PC-9 (cell line): Measurements from ENCODE around the gene MOCOS. TPM values are rescaled to one million over a fixed set of nuclear protein-coding genes. Genes with fewer than 3 reads are reported as not detected.

Experiments
- BruUV-seq: library from RNA; stranded (reverse); fragments of 400-500 nt; replicated peaks from 2 replicates; lab custom pipeline; 2021; lab: Mats Ljungman, UMichigan
- CTCF ChIA-PET: fragments of 300-600 bp; sonication (Branson Sonifier 250); formaldehyde crosslinking; loops from one replicate; lab custom pipeline; 2022; ENCODE audit warnings: antibody characterized with exemption; lab: Charles Lee
- POLR2A ChIA-PET: fragments of 300-600 bp; sonication (Branson Sonifier 250); formaldehyde crosslinking; loops from one replicate; lab custom pipeline; 2022; ENCODE audit warnings: antibody characterized with exemption; ENCODE audit not compliant: unreplicated experiment; lab: Charles Lee
- DNase-seq, 2 experiments: peaks; one replicate each; pipeline versions ENCODE4 v3.0.0 to v3.0.0-alpha.2; 2015 to 2022; ENCODE audit warnings: mixed read lengths in 1 of 2
- H2AFZ ChIP-seq: fragments of 200-600 bp; sonication (generic); 2 replicates; pipeline ENCODE4 v1.8.1; 2017; ENCODE audit warnings: antibody characterized with exemption
- H3F3A ChIP-seq: fragments of 200-600 bp; sonication (generic); 2 replicates; pipeline ENCODE4 v1.8.1; 2017; ENCODE audit warnings: antibody characterized with exemption, mild to moderate bottlenecking, low read depth; ENCODE audit not compliant: insufficient read depth
- H3K27ac ChIP-seq: fragments of 200-600 bp; sonication (generic); 2 replicates; pipeline ENCODE4 v1.6.1; 2016; ENCODE audit warnings: mixed run types
- H3K27me3 ChIP-seq: fragments of 200-600 bp; sonication (generic); 2 replicates; pipeline ENCODE4 v1.6.1; 2016; ENCODE audit warnings: low read depth, mixed run types; ENCODE audit not compliant: insufficient read depth
- H3K36me3 ChIP-seq: fragments of 200-600 bp; sonication (generic); 2 replicates; pipeline ENCODE4 v1.6.1; 2016; ENCODE audit warnings: low read depth, mixed run types
- H3K4me1 ChIP-seq: fragments of 200-600 bp; sonication (generic); replicated peaks from 2 replicates; pipeline ENCODE4 v1.6.1; 2016; ENCODE audit warnings: mixed run types; ENCODE audit not compliant: insufficient read depth
- H3K4me2 ChIP-seq: fragments of 200-600 bp; sonication (generic); 2 replicates; pipeline ENCODE4 v1.6.1; 2017; ENCODE audit warnings: mixed run types
- H3K4me3 ChIP-seq: fragments of 200-600 bp; sonication (generic); 2 replicates; pipeline ENCODE4 v1.6.1; 2016; ENCODE audit warnings: mixed run types
- H3K79me2 ChIP-seq: fragments of 200-600 bp; sonication (generic); 2 replicates; pipeline ENCODE4 v1.6.1; 2017; ENCODE audit warnings: low read depth, mixed run types
- H3K9me2 ChIP-seq: fragments of 200-600 bp; sonication (generic); 2 replicates; pipeline ENCODE4 v1.8.1; 2017; ENCODE audit warnings: mild to moderate bottlenecking; ENCODE audit not compliant: insufficient read depth
- H3K9me3 ChIP-seq: fragments of 200-600 bp; sonication (generic); 2 replicates; pipeline ENCODE4 v1.8.1; 2016; ENCODE audit warnings: low read depth; ENCODE audit not compliant: insufficient read depth
- H4K20me1 ChIP-seq: fragments of 200-600 bp; sonication (generic); 2 replicates; pipeline ENCODE4 v1.8.1; 2017; ENCODE audit not compliant: insufficient read depth
- EZH2 ChIP-seq: fragments of 200-600 bp; sonication (generic); IDR thresholded peaks from 2 replicates; pipeline ENCODE4 v1.8.0; 2017; ENCODE audit warnings: antibody characterized with exemption, low read depth
- intact Hi-C: fragments of 100-400 bp; cut with micrococcal nuclease; formaldehyde crosslinking; loops from one replicate; pipeline ENCODE4 v1.10.0; 2022; ENCODE audit not compliant: unreplicated experiment
- total RNA-seq: library from RNA; stranded (reverse); gene quantifications from 2 replicates; pipeline ENCODE4 v1.2.3, GENCODE V29; 2021
- TF ChIP-seq, protein P1 (sequence below): fragments of 200-600 bp; sonication (generic); conservative IDR thresholded peaks from 2 replicates; pipeline ENCODE4 v1.6.1; 2017; ENCODE audit warnings: mixed run types, antibody characterized with exemption, mild to moderate bottlenecking, moderate library complexity

The MOCOS gene
- total RNA-seq, 1 experiment from 2014 or later, result 30.4 TPM

DNA sequence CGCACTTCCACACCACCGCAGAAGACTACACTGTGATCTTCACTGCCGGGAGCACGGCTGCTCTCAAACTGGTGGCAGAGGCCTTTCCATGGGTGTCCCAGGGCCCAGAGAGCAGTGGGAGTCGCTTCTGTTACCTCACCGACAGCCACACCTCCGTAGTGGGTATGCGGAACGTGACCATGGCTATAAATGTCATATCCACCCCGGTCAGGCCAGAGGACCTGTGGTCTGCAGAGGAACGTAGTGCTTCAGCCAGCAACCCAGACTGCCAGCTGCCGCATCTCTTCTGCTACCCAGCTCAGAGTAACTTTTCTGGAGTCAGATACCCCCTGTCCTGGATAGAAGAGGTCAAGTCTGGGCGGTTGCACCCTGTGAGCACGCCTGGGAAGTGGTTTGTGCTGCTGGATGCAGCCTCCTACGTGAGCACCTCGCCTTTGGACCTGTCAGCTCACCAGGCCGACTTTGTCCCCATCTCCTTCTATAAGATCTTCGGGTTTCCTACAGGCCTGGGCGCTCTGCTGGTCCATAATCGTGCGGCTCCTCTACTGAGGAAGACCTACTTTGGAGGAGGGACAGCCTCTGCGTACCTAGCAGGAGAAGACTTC is 12.5 kb downstream of the MOCOS start:
- no peaks in the 10 kb centered on the region for H3K4me1 ChIP-seq
- no peak for DNase-seq
- H3F3A ChIP-seq, result no peaks in the 10 kb centered on the region
- intact Hi-C loops, result no loop called here
- ChIA-PET POLR2A (no interaction called here), CTCF (no interaction called here)
- peaks cover 13% of the 10 kb centered on the region for H4K20me1 ChIP-seq
- no TSS peak for BruUV-seq
- no peaks in the 10 kb centered on the region for H3K9me3 ChIP-seq
- H2AFZ ChIP-seq, result no peak overlapping the region
- H3K4me3 ChIP-seq, result no peak overlapping the region
- H3K79me2 ChIP-seq, result 0 out of 2 replicates have a peak, but pooled peaks cover 2% of the 10 kb centered on the region
- no peaks in the 10 kb centered on the region for H3K9me2 ChIP-seq
- no peaks in the 10 kb centered on the region for H3K27me3 ChIP-seq
- H3K4me2 ChIP-seq, result no peak overlapping the region
- no peak overlapping the region for H3K27ac ChIP-seq
- 0 out of 2 replicates have a peak, but pooled peaks cover 15% of the 10 kb centered on the region for H3K36me3 ChIP-seq
- TF ChIP-seq, protein P1, sequence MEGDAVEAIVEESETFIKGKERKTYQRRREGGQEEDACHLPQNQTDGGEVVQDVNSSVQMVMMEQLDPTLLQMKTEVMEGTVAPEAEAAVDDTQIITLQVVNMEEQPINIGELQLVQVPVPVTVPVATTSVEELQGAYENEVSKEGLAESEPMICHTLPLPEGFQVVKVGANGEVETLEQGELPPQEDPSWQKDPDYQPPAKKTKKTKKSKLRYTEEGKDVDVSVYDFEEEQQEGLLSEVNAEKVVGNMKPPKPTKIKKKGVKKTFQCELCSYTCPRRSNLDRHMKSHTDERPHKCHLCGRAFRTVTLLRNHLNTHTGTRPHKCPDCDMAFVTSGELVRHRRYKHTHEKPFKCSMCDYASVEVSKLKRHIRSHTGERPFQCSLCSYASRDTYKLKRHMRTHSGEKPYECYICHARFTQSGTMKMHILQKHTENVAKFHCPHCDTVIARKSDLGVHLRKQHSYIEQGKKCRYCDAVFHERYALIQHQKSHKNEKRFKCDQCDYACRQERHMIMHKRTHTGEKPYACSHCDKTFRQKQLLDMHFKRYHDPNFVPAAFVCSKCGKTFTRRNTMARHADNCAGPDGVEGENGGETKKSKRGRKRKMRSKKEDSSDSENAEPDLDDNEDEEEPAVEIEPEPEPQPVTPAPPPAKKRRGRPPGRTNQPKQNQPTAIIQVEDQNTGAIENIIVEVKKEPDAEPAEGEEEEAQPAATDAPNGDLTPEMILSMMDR, result no peak
- TF ChIP-seq EZH2, result no peak

DNA sequence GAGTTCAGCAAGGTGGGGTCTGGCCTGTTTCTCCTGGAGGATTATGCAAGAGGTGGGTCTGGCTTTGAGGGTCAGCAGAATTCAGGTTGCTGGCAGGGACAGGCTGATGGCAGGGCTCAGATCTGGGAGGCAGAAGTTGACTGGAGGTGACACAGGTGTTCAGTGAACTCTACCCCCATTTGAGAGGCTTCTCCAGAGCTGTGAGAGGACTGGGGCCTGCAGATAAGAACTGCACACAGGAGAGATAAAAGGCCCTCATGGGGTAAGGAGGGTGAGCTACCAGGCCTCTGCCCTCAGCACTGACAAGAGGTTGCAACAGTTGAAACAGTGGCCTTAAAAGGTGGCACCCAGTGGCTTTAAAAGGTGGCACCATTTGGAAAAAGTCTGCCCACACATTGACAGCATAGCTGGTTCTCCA is 13.1 kb downstream of the MOCOS start:
- Histone ChIP-seq H3K9me3 (no peaks in the 10 kb centered on the region), H2AFZ (no peak overlapping the region), H3K4me3 (no peak overlapping the region), H3K36me3 (0 out of 2 replicates have a peak, but pooled peaks cover 18% of the 10 kb centered on the region), H3K27ac (no peak overlapping the region), H4K20me1 (peaks cover 7% of the 10 kb centered on the region; the same call in 1 of the 2 replicates), H3K4me2 (no peak overlapping the region), H3K27me3 (no peaks in the 10 kb centered on the region), H3K9me2 (no peaks in the 10 kb centered on the region), H3K4me1 (no peaks in the 10 kb centered on the region), H3K79me2 (0 out of 2 replicates have a peak, but pooled peaks cover 2% of the 10 kb centered on the region), H3F3A (no peaks in the 10 kb centered on the region)
- intact Hi-C loops, result no loop called here
- BruUV-seq, result no TSS peak
- POLR2A ChIA-PET, result no interaction called here
- CTCF ChIA-PET, result no interaction called here
- no peak for DNase-seq
- TF ChIP-seq, protein P1, result no peak
- TF ChIP-seq EZH2, result no peak

DNA sequence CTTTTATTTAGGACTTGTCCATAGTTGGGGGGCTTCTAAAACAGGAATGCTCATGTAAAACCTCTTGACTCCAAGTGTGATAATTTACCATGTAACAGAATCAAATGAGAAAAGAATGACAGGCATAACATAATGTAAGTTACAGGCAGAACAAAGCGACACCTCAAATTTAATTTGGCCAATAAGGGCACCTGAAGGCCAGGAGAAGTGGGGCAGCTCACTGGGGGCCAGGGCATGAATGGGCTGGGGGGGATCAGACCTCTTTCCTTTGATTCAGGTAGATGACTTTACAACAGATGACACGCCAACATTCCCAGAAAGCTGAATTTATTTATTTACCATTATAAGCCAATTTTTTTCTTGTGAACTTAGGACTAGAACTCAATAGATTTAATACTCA is 14.5 kb downstream of the MOCOS start:
- no peaks in the 10 kb centered on the region for H3F3A ChIP-seq
- H3K9me2 ChIP-seq, result no peaks in the 10 kb centered on the region
- no peaks in the 10 kb centered on the region for H3K9me3 ChIP-seq
- no peak overlapping the region for H3K4me3 ChIP-seq
- peaks cover 10% of the 10 kb centered on the region for H4K20me1 ChIP-seq
- ChIA-PET POLR2A (no interaction called here), CTCF (no interaction called here)
- intact Hi-C loops, result no loop called here
- no TSS peak for BruUV-seq
- no peaks in the 10 kb centered on the region for H3K79me2 ChIP-seq
- H2AFZ ChIP-seq, result no peak overlapping the region
- 0 out of 2 replicates have a peak, but pooled peaks cover 19% of the 10 kb centered on the region for H3K36me3 ChIP-seq
- no peak overlapping the region for H3K27ac ChIP-seq
- TF ChIP-seq, protein P1, result no peak
- no peak overlapping the region for H3K4me2 ChIP-seq
- no peaks in the 10 kb centered on the region for H3K27me3 ChIP-seq
- no peaks in the 10 kb centered on the region for H3K4me1 ChIP-seq
- DNase-seq, result no peak
